Measurements from ENCODE around the gene ATP10B.

Gene ATP10B

GRCh38 chr5:160835818-160836528, 16.0 kb downstream of the ATP10B start:
- Histone ChIP-seq H3K4me2 (ENCODE audit: low read length, poor library complexity, severe bottlenecking) (no peak overlapping the region), H3K14ac (ENCODE audit: low read length in 2 of 2) (no peak overlapping the region), H2BK5ac (ENCODE audit: low read depth, low read length, poor library complexity, severe bottlenecking) (no peak overlapping the region), H2BK12ac (ENCODE audit: low read length in 2 of 2) (no peak overlapping the region), H2BK120ac (ENCODE audit: low read depth, low read length) (no peak overlapping the region), H3K4ac (ENCODE audit: low read depth in 1 of 2, low read length in 2 of 2) (no peak overlapping the region), H3K79me1 (replicated peaks; ENCODE audit: low read length, poor library complexity, severe bottlenecking) (no peaks in the 10 kb centered on the region), H3K9ac (ENCODE audit: low read length) (no peak overlapping the region), H3K4me3 (ENCODE audit: insufficient read depth in 1 of 2, low read depth in 1 of 2, low read length in 2 of 2) (no peak overlapping the region), H4K91ac (ENCODE audit: low read length) (no peak overlapping the region), H3K4me1 (ENCODE audit: control insufficient read depth, insufficient read depth, low read depth, low read length) (no peaks in the 10 kb centered on the region), H3K27me3 (ENCODE audit: control insufficient read depth in 1 of 2, insufficient read depth in 1 of 2, low read length in 2 of 2) (no peaks in the 10 kb centered on the region), H3K36me3 (ENCODE audit: control insufficient read depth in 1 of 2, insufficient read depth in 2 of 2, low read depth in 1 of 2, low read length in 2 of 2) (no peaks in the 10 kb centered on the region), H3K9me3 (ENCODE audit: control insufficient read depth, low read length) (peaks cover 10% of the 10 kb centered on the region), H2AFZ (ENCODE audit: low read depth, low read length) (no peak overlapping the region), H2BK15ac (ENCODE audit: low read depth, poor library complexity, severe bottlenecking) (no peak overlapping the region), H4K8ac (ENCODE audit: low read length) (no peak overlapping the region), H3K18ac (ENCODE audit: low read depth in 1 of 2, low read length in 2 of 2) (no peak overlapping the region), H2AK5ac (ENCODE audit: low read length, severe bottlenecking) (no peak overlapping the region), H3K23ac (ENCODE audit: low read length in 2 of 2) (no peak overlapping the region), H3K27ac (ENCODE audit: low read length, poor library complexity, severe bottlenecking) (no peak overlapping the region)
- DNase-seq, result no peak
- WGBS, result no CpG with 5 or more reads among the region's 2 CpGs

GRCh38 chr5:160835376-160835775, 16.6 kb downstream of the ATP10B start:
- Histone ChIP-seq H4K8ac (ENCODE audit: low read length) (no peak overlapping the region), H3K18ac (ENCODE audit: low read depth in 1 of 2, low read length in 2 of 2) (no peak overlapping the region), H4K91ac (ENCODE audit: low read length) (no peak overlapping the region), H3K4ac (ENCODE audit: low read depth in 1 of 2, low read length in 2 of 2) (no peak overlapping the region), H2BK15ac (ENCODE audit: low read depth, poor library complexity, severe bottlenecking) (no peak overlapping the region), H2BK12ac (ENCODE audit: low read length in 2 of 2) (no peak overlapping the region), H2AFZ (ENCODE audit: low read depth, low read length) (no peak overlapping the region), H2BK5ac (ENCODE audit: low read depth, low read length, poor library complexity, severe bottlenecking) (no peak overlapping the region), H3K23ac (ENCODE audit: low read length in 2 of 2) (no peak overlapping the region), H3K27me3 (ENCODE audit: control insufficient read depth in 1 of 2, insufficient read depth in 1 of 2, low read length in 2 of 2) (no peaks in the 10 kb centered on the region), H2BK120ac (ENCODE audit: low read depth, low read length) (no peak overlapping the region), H3K4me1 (ENCODE audit: control insufficient read depth, insufficient read depth, low read depth, low read length) (no peaks in the 10 kb centered on the region), H2AK5ac (ENCODE audit: low read length, severe bottlenecking) (no peak overlapping the region), H3K36me3 (ENCODE audit: control insufficient read depth in 1 of 2, insufficient read depth in 2 of 2, low read depth in 1 of 2, low read length in 2 of 2) (no peaks in the 10 kb centered on the region), H3K27ac (ENCODE audit: low read length, poor library complexity, severe bottlenecking) (no peak overlapping the region), H3K79me1 (replicated peaks; ENCODE audit: low read length, poor library complexity, severe bottlenecking) (no peaks in the 10 kb centered on the region), H3K4me2 (ENCODE audit: low read length, poor library complexity, severe bottlenecking) (no peak overlapping the region), H3K14ac (ENCODE audit: low read length in 2 of 2) (no peak overlapping the region), H3K4me3 (ENCODE audit: insufficient read depth in 1 of 2, low read depth in 1 of 2, low read length in 2 of 2) (no peak overlapping the region), H3K9me3 (ENCODE audit: control insufficient read depth, low read length) (peaks cover 10% of the 10 kb centered on the region), H3K9ac (ENCODE audit: low read length) (no peak overlapping the region)
- DNase-seq, result no peak

GRCh38 chr5:160833806-160834205, 18.2 kb downstream of the ATP10B start:
- no peak overlapping the region for H2BK12ac ChIP-seq (ENCODE audit: low read length in 2 of 2)
- no peak overlapping the region for H2AK5ac ChIP-seq (ENCODE audit: low read length, severe bottlenecking)
- no peak overlapping the region for H3K23ac ChIP-seq (ENCODE audit: low read length in 2 of 2)
- H4K91ac ChIP-seq (ENCODE audit: low read length), result no peak overlapping the region
- H3K9ac ChIP-seq (ENCODE audit: low read length), result no peak overlapping the region
- H3K18ac ChIP-seq (ENCODE audit: low read depth in 1 of 2, low read length in 2 of 2), result no peak overlapping the region
- no peaks in the 10 kb centered on the region for H3K27me3 ChIP-seq (ENCODE audit: control insufficient read depth in 1 of 2, insufficient read depth in 1 of 2, low read length in 2 of 2)
- no peaks in the 10 kb centered on the region for H3K79me1 ChIP-seq (replicated peaks; ENCODE audit: low read length, poor library complexity, severe bottlenecking)
- WGBS, result no CpG with 5 or more reads among the region's 2 CpGs
- H4K8ac ChIP-seq (ENCODE audit: low read length), result no peak overlapping the region
- no peak overlapping the region for H3K14ac ChIP-seq (ENCODE audit: low read length in 2 of 2)
- no peaks in the 10 kb centered on the region for H3K36me3 ChIP-seq (ENCODE audit: control insufficient read depth in 1 of 2, insufficient read depth in 2 of 2, low read depth in 1 of 2, low read length in 2 of 2)
- peaks cover 10% of the 10 kb centered on the region for H3K9me3 ChIP-seq (ENCODE audit: control insufficient read depth, low read length)
- no peak overlapping the region for H2BK5ac ChIP-seq (ENCODE audit: low read depth, low read length, poor library complexity, severe bottlenecking)
- H3K4me3 ChIP-seq (ENCODE audit: insufficient read depth in 1 of 2, low read depth in 1 of 2, low read length in 2 of 2), result no peak overlapping the region
- DNase-seq, result no peak
- no peaks in the 10 kb centered on the region for H3K4me1 ChIP-seq (ENCODE audit: control insufficient read depth, insufficient read depth, low read depth, low read length)
- H3K4ac ChIP-seq (ENCODE audit: low read depth in 1 of 2, low read length in 2 of 2), result no peak overlapping the region
- no peak overlapping the region for H2BK120ac ChIP-seq (ENCODE audit: low read depth, low read length)
- H3K27ac ChIP-seq (ENCODE audit: low read length, poor library complexity, severe bottlenecking), result no peak overlapping the region
- H2AFZ ChIP-seq (ENCODE audit: low read depth, low read length), result no peak overlapping the region
- no peak overlapping the region for H2BK15ac ChIP-seq (ENCODE audit: low read depth, poor library complexity, severe bottlenecking)
- H3K4me2 ChIP-seq (ENCODE audit: low read length, poor library complexity, severe bottlenecking), result no peak overlapping the region

- H2BK120ac ChIP-seq (ENCODE audit: low read depth, low read length), result no peak overlapping the region
- H4K91ac ChIP-seq (ENCODE audit: low read length), result no peak overlapping the region
- peaks cover 11% of the 10 kb centered on the region for H3K9me3 ChIP-seq (ENCODE audit: control insufficient read depth, low read length)
- H2BK5ac ChIP-seq (ENCODE audit: low read depth, low read length, poor library complexity, severe bottlenecking), result no peak overlapping the region
- no peak overlapping the region for H3K27ac ChIP-seq (ENCODE audit: low read length, poor library complexity, severe bottlenecking)
- H2BK15ac ChIP-seq (ENCODE audit: low read depth, poor library complexity, severe bottlenecking), result no peak overlapping the region
- no peaks in the 10 kb centered on the region for H3K27me3 ChIP-seq (ENCODE audit: control insufficient read depth in 1 of 2, insufficient read depth in 1 of 2, low read length in 2 of 2)
- H3K4me1 ChIP-seq (ENCODE audit: control insufficient read depth, insufficient read depth, low read depth, low read length), result no peaks in the 10 kb centered on the region
- WGBS, result no CpG with 5 or more reads among the region's 1 CpG
- H3K4me2 ChIP-seq (ENCODE audit: low read length, poor library complexity, severe bottlenecking), result no peak overlapping the region
- H3K23ac ChIP-seq (ENCODE audit: low read length in 2 of 2), result no peak overlapping the region
- H3K18ac ChIP-seq (ENCODE audit: low read depth in 1 of 2, low read length in 2 of 2), result no peak overlapping the region
- H3K79me1 ChIP-seq (replicated peaks; ENCODE audit: low read length, poor library complexity, severe bottlenecking), result no peaks in the 10 kb centered on the region
- H3K4ac ChIP-seq (ENCODE audit: low read depth in 1 of 2, low read length in 2 of 2), result no peak overlapping the region
- no peak overlapping the region for H2BK12ac ChIP-seq (ENCODE audit: low read length in 2 of 2)
- no peak overlapping the region for H3K14ac ChIP-seq (ENCODE audit: low read length in 2 of 2)
- no peaks in the 10 kb centered on the region for H3K36me3 ChIP-seq (ENCODE audit: control insufficient read depth in 1 of 2, insufficient read depth in 2 of 2, low read depth in 1 of 2, low read length in 2 of 2)
- H2AK5ac ChIP-seq (ENCODE audit: low read length, severe bottlenecking), result no peak overlapping the region
- H3K9ac ChIP-seq (ENCODE audit: low read length), result no peak overlapping the region
- H3K4me3 ChIP-seq (ENCODE audit: insufficient read depth in 1 of 2, low read depth in 1 of 2, low read length in 2 of 2), result no peak overlapping the region
- no peak overlapping the region for H2AFZ ChIP-seq (ENCODE audit: low read depth, low read length)
- no peak overlapping the region for H4K8ac ChIP-seq (ENCODE audit: low read length)
- no peak for DNase-seq
Observed at GRCh38 chr5:160831801-160832200, 20.2 kb downstream of the ATP10B start.

Data from mesenchymal stem cell (in vitro differentiated cells and primary cell).